Mucosa of stomach (tissue), 1 donor: ENCODE results near the gene CTNS.

Experiments used
- H3K27me3 ChIP-seq: one replicate; pipeline ENCODE4 v1.7.0; 2013; ENCODE audit warnings: mild to moderate bottlenecking, low read length; ENCODE audit not compliant: control insufficient read depth, insufficient read depth
- H3K36me3 ChIP-seq: one replicate; pipeline ENCODE4 v1.7.0; 2013; ENCODE audit warnings: low read length; ENCODE audit not compliant: control insufficient read depth, insufficient read depth
- H3K4me1 ChIP-seq: one replicate; pipeline ENCODE4 v1.7.0; 2013; ENCODE audit warnings: mild to moderate bottlenecking, low read length; ENCODE audit not compliant: control insufficient read depth, insufficient read depth
- H3K4me3 ChIP-seq: one replicate; pipeline ENCODE4 v1.7.0; 2013; ENCODE audit warnings: low read length
- H3K9ac ChIP-seq: one replicate; pipeline ENCODE4 v1.7.0; 2013; ENCODE audit warnings: mild to moderate bottlenecking, low read length, moderate library complexity
- H3K9me3 ChIP-seq: one replicate; pipeline ENCODE4 v1.7.0; 2013; ENCODE audit warnings: mild to moderate bottlenecking, low read length, moderate library complexity; ENCODE audit not compliant: control insufficient read depth
- donor health status: Pancreatic carcinoma.

CTNS gene

GRCh38 chr17:3630781-3631180 is 5.8 kb upstream of the CTNS start:
- Histone ChIP-seq H3K9ac (no peak overlapping the region), H3K9me3 (no peaks in the 10 kb centered on the region), H3K36me3 (peaks cover 10% of the 10 kb centered on the region), H3K4me1 (peaks cover 3% of the 10 kb centered on the region), H3K27me3 (no peaks in the 10 kb centered on the region), H3K4me3 (no peak overlapping the region)

- H3K4me3 ChIP-seq = no peak overlapping the region
- H3K36me3 ChIP-seq = peaks cover 10% of the 10 kb centered on the region
- no peaks in the 10 kb centered on the region for H3K9me3 ChIP-seq
- peaks cover 3% of the 10 kb centered on the region for H3K4me1 ChIP-seq
- no peaks in the 10 kb centered on the region for H3K27me3 ChIP-seq
- H3K9ac ChIP-seq = no peak overlapping the region
Observed at GRCh38 chr17:3632287-3632686, 4.3 kb upstream of the CTNS start.

- H3K9ac ChIP-seq = peak overlapping the region; percentile 85
- H3K27me3 ChIP-seq = no peaks in the 10 kb centered on the region
- H3K36me3 ChIP-seq = peaks cover 4% of the 10 kb centered on the region
- H3K4me1 ChIP-seq = peaks cover 3% of the 10 kb centered on the region
- peak overlapping the region; percentile 74 for H3K4me3 ChIP-seq
- no peaks in the 10 kb centered on the region for H3K9me3 ChIP-seq
Observed at GRCh38 chr17:3635474-3636153, 946 bp upstream of the CTNS start.

- Histone ChIP-seq H3K27me3 (no peaks in the 10 kb centered on the region), H3K9ac (peak overlapping the region; percentile 85), H3K9me3 (no peaks in the 10 kb centered on the region), H3K4me3 (peak overlapping the region; percentile 74), H3K4me1 (peaks cover 7% of the 10 kb centered on the region), H3K36me3 (peaks cover 4% of the 10 kb centered on the region)
Observed at GRCh38 chr17:3636908-3637373, 381 bp downstream of the CTNS start.

- Histone ChIP-seq H3K9me3 (no peaks in the 10 kb centered on the region), H3K9ac (no peak overlapping the region), H3K36me3 (no peaks in the 10 kb centered on the region), H3K4me1 (peaks cover 12% of the 10 kb centered on the region), H3K27me3 (no peaks in the 10 kb centered on the region), H3K4me3 (no peak overlapping the region)
Observed at GRCh38 chr17:3639981-3640596, 3.5 kb downstream of the CTNS start.

- Histone ChIP-seq H3K4me3 (no peak overlapping the region), H3K9ac (no peak overlapping the region), H3K36me3 (no peaks in the 10 kb centered on the region), H3K27me3 (no peaks in the 10 kb centered on the region), H3K4me1 (peaks cover 9% of the 10 kb centered on the region), H3K9me3 (no peaks in the 10 kb centered on the region)
Observed at GRCh38 chr17:3641014-3641413, 4.5 kb downstream of the CTNS start.

- Histone ChIP-seq H3K36me3 (no peaks in the 10 kb centered on the region), H3K27me3 (no peaks in the 10 kb centered on the region), H3K4me3 (no peak overlapping the region), H3K9me3 (no peaks in the 10 kb centered on the region), H3K4me1 (peaks cover 9% of the 10 kb centered on the region), H3K9ac (no peak overlapping the region)
Observed at GRCh38 chr17:3641717-3642486, 5.3 kb downstream of the CTNS start.

GRCh38 chr17:3643889-3644349 is 7.4 kb downstream of the CTNS start:
- Histone ChIP-seq H3K9me3 (no peaks in the 10 kb centered on the region), H3K27me3 (no peaks in the 10 kb centered on the region), H3K4me1 (peaks cover 9% of the 10 kb centered on the region), H3K36me3 (peaks cover 7% of the 10 kb centered on the region), H3K9ac (no peak overlapping the region), H3K4me3 (no peak overlapping the region)

- H3K9ac ChIP-seq = no peak overlapping the region
- no peaks in the 10 kb centered on the region for H3K27me3 ChIP-seq
- H3K4me1 ChIP-seq = peaks cover 9% of the 10 kb centered on the region
- no peaks in the 10 kb centered on the region for H3K9me3 ChIP-seq
- H3K36me3 ChIP-seq = peaks cover 7% of the 10 kb centered on the region
- H3K4me3 ChIP-seq = no peak overlapping the region
Observed at GRCh38 chr17:3645310-3645709, 8.8 kb downstream of the CTNS start.

- Histone ChIP-seq H3K4me1 (peaks cover 1% of the 10 kb centered on the region), H3K4me3 (no peak overlapping the region), H3K36me3 (peaks cover 7% of the 10 kb centered on the region), H3K27me3 (no peaks in the 10 kb centered on the region), H3K9me3 (no peaks in the 10 kb centered on the region), H3K9ac (no peak overlapping the region)
Observed at GRCh38 chr17:3647251-3647650, 10.7 kb downstream of the CTNS start.

GRCh38 chr17:3647769-3648555 is 11.4 kb downstream of the CTNS start:
- no peaks in the 10 kb centered on the region for H3K4me1 ChIP-seq

More at GRCh38 chr17:3647769-3648555, 11.4 kb downstream of the CTNS start:
- Histone ChIP-seq H3K4me3 (no peak overlapping the region), H3K9me3 (no peaks in the 10 kb centered on the region), H3K27me3 (no peaks in the 10 kb centered on the region), H3K36me3 (peaks cover 7% of the 10 kb centered on the region), H3K9ac (no peak overlapping the region)
